GM20000 (cell line): ENCODE measurements around the gene DDR1.

Experiments
- DNase-seq: peaks from one replicate; pipeline ENCODE4 v3.0.0; 2012; ENCODE audit warnings: low spot score
- TF ChIP-seq, protein P1 (sequence below): IDR thresholded peaks from 2 replicates; pipeline ENCODE4 v1.5.1; 2012; ENCODE audit warnings: mild to moderate bottlenecking, control low read depth; ENCODE audit errors: extremely low read depth, missing control alignments

The DDR1 gene

GRCh38 chr6:30913721-30914075 lies 29.4 kb downstream of the DDR1 start:
- no peak for DNase-seq
- TF ChIP-seq, protein P1, sequence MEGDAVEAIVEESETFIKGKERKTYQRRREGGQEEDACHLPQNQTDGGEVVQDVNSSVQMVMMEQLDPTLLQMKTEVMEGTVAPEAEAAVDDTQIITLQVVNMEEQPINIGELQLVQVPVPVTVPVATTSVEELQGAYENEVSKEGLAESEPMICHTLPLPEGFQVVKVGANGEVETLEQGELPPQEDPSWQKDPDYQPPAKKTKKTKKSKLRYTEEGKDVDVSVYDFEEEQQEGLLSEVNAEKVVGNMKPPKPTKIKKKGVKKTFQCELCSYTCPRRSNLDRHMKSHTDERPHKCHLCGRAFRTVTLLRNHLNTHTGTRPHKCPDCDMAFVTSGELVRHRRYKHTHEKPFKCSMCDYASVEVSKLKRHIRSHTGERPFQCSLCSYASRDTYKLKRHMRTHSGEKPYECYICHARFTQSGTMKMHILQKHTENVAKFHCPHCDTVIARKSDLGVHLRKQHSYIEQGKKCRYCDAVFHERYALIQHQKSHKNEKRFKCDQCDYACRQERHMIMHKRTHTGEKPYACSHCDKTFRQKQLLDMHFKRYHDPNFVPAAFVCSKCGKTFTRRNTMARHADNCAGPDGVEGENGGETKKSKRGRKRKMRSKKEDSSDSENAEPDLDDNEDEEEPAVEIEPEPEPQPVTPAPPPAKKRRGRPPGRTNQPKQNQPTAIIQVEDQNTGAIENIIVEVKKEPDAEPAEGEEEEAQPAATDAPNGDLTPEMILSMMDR: no peak

DNA sequence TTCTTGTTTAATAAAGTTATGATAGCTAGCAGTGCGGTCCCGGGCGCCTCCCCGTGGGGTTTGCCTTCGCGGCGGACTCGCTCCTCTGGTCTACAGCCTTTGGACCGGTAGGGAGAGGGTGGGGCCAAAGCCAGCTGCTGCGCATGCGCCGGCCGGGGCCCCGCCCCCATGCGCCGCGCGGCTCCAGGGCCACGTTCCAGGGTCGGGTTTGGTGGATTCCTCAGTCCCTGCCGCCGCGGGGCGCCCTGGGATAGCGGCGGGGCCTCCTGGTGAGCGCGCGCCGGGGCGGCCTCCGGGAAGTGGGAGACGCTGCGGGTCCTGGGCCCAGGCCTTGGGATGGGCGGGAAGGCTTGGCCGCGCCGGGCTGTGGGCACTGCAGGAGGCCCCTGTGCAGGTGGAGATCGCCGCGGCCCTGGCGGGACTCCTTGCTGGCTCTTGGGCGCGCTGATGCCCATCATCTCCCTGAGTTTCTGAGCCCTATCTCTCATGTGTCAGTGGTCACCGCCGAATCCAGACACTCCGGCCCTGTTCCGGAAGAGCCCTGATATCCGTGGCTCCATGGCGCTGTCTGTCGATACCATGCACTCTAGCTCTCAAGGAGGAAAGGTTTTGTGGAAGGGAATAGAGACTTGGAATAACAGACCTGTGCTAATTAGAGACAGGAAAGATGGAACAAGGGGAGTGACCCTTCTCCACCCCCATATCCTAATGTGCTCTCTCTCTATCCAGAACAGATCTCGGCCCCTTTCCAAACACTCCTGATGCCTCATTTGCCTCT lies 29.9 kb downstream of the DDR1 start, which contains the start of gene VARS2:
Gene VARS2, plus strand, starts transcription at position 163 of the 778 bp plus-strand sequence. Its CDS starts 599 bp downstream, at position 762.
- peak; percentile 99 for DNase-seq
- TF ChIP-seq, protein P1: no peak

GRCh38 chr6:30914854-30915590 lies 30.7 kb downstream of the DDR1 start:
- no peak for DNase-seq
- TF ChIP-seq, protein P1: no peak

DNA sequence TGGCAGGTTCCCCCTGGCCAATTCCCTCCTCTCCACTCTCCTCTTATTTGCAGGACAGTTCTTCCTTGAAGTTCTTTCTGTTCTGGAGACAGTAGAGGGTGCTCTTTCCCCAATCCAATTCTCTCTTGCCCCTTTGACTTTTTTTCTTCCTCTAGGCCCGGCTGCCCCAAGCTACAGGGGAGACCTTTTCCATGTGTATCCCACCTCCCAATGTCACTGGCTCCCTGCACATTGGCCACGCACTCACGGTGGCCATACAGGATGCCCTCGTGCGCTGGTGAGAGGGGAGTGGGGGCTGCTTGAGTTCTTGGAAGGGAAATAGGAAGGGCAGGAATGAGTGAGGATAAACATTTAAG lies 31.2 kb downstream of the DDR1 start:
- peak; percentile 87 for DNase-seq
- TF ChIP-seq, protein P1: peak; percentile 14

- TF ChIP-seq, protein P1: no peak
- DNase-seq: no peak
These were observed 32.7 kb downstream of the DDR1 start for GRCh38 chr6:30917041-30917440.

DNA sequence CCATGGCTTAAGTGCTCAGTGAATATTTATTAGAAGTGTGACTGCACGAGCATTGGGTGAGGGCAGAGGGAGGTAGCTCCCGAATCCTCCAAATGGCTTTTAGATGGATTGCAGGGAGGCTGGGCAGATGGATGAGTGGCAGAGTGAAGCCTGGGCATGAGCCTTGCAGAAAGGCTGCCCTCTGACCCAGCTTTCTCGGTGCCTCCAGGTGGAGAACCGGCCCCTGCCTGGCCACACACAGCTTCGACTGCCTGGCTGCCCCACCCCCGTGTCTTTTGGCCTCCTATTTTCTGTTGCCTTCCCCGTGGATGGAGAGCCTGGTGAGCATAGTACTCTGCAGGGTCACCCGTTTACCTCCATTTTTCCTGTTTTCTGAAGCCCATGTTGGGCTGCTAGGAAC lies 33.2 kb downstream of the DDR1 start:
- TF ChIP-seq, protein P1: no peak
- no peak for DNase-seq

DNA sequence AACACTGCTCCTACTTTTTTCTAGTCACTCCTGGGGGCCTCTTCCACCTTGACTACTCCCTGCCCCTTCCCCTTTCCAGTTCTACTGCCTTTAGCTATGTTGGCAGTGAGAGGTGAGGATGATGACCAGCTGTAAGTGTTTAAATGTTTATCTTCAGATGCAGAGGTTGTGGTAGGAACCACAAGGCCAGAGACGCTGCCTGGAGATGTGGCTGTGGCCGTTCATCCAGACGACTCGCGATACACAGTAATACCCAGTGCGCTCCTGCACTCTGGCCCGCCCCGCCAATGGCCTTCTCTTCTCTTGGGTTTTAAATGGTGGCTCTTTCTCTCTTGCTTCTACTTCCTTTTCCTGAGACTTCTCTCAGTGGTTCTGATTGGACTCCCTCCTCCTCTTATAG lies 34.4 kb downstream of the DDR1 start:
- TF ChIP-seq, protein P1: no peak
- no peak for DNase-seq
